BLaER1 treated with 17β-estradiol and CSF1 and Interleukin-3, amounts not matched to agents 10 nM and 100 nM (cell line): Measurements from ENCODE around the gene GRIK1.

ENCODE experiments used
- H3K27ac ChIP-seq, 11 experiments: shearing (Covaris generic); formaldehyde crosslinking; 2 replicates each; pipeline ENCODE4 v1.8.1; 2022
- H3K27me3 ChIP-seq, 11 experiments: shearing (Covaris generic); formaldehyde crosslinking; 2 replicates each; pipeline ENCODE4 v1.8.1; 2022
- H3K36me3 ChIP-seq, 11 experiments: shearing (Covaris generic); formaldehyde crosslinking; 2 replicates each; pipeline ENCODE4 v1.8.1; 2022
- H3K4me1 ChIP-seq, 10 experiments: shearing (Covaris generic); formaldehyde crosslinking; 2 replicates each; pipeline ENCODE4 v1.8.1; 2022
- H3K4me2 ChIP-seq, 11 experiments: shearing (Covaris generic); formaldehyde crosslinking; 2 replicates each; pipeline ENCODE4 v1.8.1; 2022
- H3K4me3 ChIP-seq, 10 experiments: shearing (Covaris generic); formaldehyde crosslinking; 2 replicates each; pipeline ENCODE4 v1.8.1; 2022
- H3K9ac ChIP-seq, 11 experiments: shearing (Covaris generic); formaldehyde crosslinking; 2 replicates each; pipeline ENCODE4 v1.8.1; 2022
- H3K9me3 ChIP-seq, 11 experiments: shearing (Covaris generic); formaldehyde crosslinking; replicated peaks in 1 of 11; 2 replicates each; pipeline ENCODE4 v1.8.1; 2022
- H4K20me1 ChIP-seq, 11 experiments: shearing (Covaris generic); formaldehyde crosslinking; 2 replicates each; pipeline ENCODE4 v1.8.1; 2022
- Cebpa-rat ChIP-seq, 11 experiments: shearing (Covaris generic); IDR thresholded peaks; 2 replicates each; pipeline ENCODE4 v1.8.1; 2022

The GRIK1 gene

DNA sequence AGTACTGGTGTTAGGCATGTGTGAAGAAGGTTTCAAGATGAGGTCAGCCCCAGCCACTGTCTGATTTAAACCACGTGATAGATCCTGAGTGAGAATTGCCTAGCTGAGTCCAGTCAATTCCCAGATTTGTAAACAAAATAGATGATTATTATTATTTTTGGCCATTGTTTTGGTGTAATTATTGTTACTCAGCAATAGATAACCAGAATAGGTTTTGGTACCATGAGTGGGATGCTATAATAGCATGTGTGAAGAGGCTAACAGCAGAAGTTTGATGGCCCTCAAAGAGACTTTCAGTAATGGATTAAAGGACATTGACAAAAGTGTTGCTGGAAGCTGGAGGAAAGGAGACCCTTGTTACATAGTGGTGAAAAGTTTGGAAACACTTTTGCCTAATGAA is 426.3 kb downstream of the GRIK1 start:
- peaks cover 21 to 38% (median 32%) of the 10 kb centered on the region in 11 experiments for H3K9me3 ChIP-seq
- H3K4me3 ChIP-seq: no peak overlapping the region
- H3K4me1 ChIP-seq: no peaks in the 10 kb centered on the region
- H3K4me2 ChIP-seq: no peak overlapping the region
- no peaks in the 10 kb centered on the region for H3K27me3 ChIP-seq
- no peaks in the 10 kb centered on the region for H4K20me1 ChIP-seq
- no peak for TF ChIP-seq Cebpa-rat (IDR thresholded peaks at IDR 0.05)
- H3K36me3 ChIP-seq: peaks cover 0 to 76% (median 0%) of the 10 kb centered on the region in 11 experiments; a peak in 10 of 22 replicates
- no peak overlapping the region for H3K9ac ChIP-seq
- H3K27ac ChIP-seq: no peak overlapping the region

DNA sequence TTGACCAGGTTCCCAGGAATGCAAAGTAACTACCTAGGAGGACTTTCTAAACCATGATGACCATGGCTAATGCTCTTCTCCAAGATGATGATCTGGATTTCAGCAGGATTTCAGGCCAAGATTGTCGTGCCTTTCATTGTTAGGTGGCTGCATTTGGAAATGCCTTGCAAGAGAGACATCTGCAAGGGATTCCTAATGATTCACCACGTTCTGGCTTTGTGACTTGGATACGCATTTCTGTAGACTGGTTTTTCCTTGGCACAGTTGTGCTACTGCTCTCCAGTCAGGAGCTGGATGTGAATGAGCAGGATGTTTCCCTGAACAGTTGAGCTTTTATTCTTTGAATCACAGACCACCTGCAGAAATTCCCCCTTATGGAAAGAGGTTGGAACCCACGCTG is 428.7 kb downstream of the GRIK1 start:
- Histone ChIP-seq H3K4me3 (no peak overlapping the region), H3K36me3 (peaks cover 0 to 69% (median 0%) of the 10 kb centered on the region in 11 experiments; a peak in 10 of 22 replicates), H3K27ac (no peak overlapping the region), H3K4me2 (no peak overlapping the region), H4K20me1 (no peaks in the 10 kb centered on the region), H3K9ac (no peak overlapping the region), H3K27me3 (no peaks in the 10 kb centered on the region), H3K4me1 (no peaks in the 10 kb centered on the region), H3K9me3 (peaks cover 21 to 36% (median 29%) of the 10 kb centered on the region in 11 experiments)
- no peak for TF ChIP-seq Cebpa-rat (IDR thresholded peaks at IDR 0.05)

DNA sequence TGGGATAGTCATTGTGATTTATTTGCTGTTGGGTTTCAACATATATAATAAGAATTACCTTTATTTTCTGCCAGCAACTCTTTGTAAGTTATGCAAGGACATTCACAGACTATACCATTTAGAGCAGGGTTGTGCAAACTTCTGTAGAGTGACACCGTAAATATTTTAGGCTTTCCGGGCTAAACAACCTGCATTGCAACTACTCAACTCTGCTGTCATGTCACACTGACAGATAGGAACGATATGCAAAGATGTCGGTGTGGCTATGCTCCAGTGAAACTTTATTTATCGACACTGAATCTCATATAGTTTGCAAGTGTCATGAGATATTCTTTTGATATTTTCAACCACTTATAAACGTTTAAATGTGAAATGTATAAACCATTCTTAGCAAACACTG is 430.7 kb downstream of the GRIK1 start:
- Histone ChIP-seq H3K36me3 (peaks cover 0 to 69% (median 8%) of the 10 kb centered on the region in 11 experiments; a peak in 9 of 22 replicates), H4K20me1 (no peaks in the 10 kb centered on the region), H3K4me1 (no peaks in the 10 kb centered on the region), H3K9ac (no peak overlapping the region), H3K4me2 (no peak overlapping the region), H3K27me3 (no peaks in the 10 kb centered on the region), H3K27ac (no peak overlapping the region), H3K4me3 (no peak overlapping the region), H3K9me3 (peaks cover 9 to 22% (median 16%) of the 10 kb centered on the region in 11 experiments; a peak in 21 of 22 replicates)
- TF ChIP-seq Cebpa-rat (IDR thresholded peaks at IDR 0.05): no peak

DNA sequence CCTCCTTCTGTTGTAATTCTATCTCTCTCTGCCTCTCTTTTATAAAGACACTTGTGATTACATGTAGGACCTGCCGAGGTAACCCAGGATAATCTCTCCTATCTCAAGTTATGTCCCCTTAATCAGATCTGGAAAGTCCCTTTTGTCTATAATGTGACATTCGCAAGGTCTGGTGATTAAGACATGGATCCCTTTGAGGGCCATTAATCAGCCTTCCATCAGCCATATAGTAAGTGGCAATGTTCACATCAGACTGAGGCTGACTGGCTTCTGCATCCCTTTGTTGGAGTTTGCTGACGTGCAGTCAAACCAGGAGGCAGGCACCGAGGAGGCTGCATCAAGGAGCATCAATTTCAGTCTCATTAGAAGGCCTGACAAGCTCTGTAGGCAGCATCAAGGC is 431.5 kb downstream of the GRIK1 start:
- Histone ChIP-seq H3K4me1 (no peaks in the 10 kb centered on the region), H3K27me3 (no peaks in the 10 kb centered on the region), H3K9me3 (peaks cover 1 to 14% (median 7%) of the 10 kb centered on the region in 11 experiments; a peak in 17 of 22 replicates), H3K4me3 (no peak overlapping the region), H3K4me2 (no peak overlapping the region), H3K27ac (no peak overlapping the region), H3K36me3 (peaks cover 0 to 69% (median 8%) of the 10 kb centered on the region in 11 experiments; a peak in 7 of 22 replicates), H3K9ac (no peak overlapping the region), H4K20me1 (no peaks in the 10 kb centered on the region)
- TF ChIP-seq Cebpa-rat (IDR thresholded peaks at IDR 0.05): no peak

DNA sequence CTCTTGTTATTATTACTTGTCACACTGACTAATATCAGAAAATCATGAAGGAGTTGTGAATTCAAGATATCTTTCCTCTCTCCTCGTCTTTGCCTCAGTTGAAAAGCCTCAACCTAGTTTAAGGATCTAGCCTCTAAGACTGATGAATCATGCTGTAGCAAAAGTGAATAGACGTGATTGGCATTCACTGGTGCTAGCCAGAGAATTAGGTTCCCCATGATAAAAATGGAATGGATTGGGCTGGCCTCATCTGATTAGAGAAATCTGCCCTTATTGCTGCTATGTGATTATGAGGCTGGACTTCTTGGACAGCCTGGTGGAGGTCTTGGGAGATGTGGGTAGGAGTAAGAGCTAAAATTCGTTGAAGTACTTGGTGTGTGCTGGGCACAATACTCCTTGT is 432.8 kb downstream of the GRIK1 start:
- Histone ChIP-seq H3K4me1 (no peaks in the 10 kb centered on the region), H4K20me1 (no peaks in the 10 kb centered on the region), H3K27ac (no peak overlapping the region), H3K4me2 (no peak overlapping the region), H3K4me3 (no peak overlapping the region), H3K27me3 (no peaks in the 10 kb centered on the region), H3K36me3 (peaks cover 0 to 68% (median 8%) of the 10 kb centered on the region in 11 experiments; a peak in 6 of 22 replicates), H3K9me3 (peaks cover 0 to under 1% (median 0%) of the 10 kb centered on the region in 11 experiments; a peak in 1 of 22 replicates), H3K9ac (no peak overlapping the region)
- TF ChIP-seq Cebpa-rat (IDR thresholded peaks at IDR 0.05): no peak

DNA sequence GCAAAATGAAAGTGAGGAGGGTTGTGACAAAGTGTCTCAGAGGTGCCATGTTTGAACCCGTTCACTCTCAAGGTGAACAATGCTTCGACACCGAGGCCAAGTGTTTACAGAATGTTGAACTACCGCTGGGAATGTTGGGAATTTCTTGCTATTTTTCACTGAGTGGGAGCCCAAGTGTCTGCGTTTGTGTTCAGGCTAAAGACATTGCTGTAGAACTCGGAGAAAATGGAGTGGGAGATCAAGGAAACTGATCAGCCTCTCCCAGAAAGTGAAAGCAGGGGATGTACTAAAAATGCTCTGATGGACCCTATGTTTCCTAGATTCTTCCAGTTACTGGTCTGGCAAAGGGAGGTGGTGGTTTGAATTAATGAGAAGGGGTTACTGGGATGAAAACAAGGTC is 433.6 kb downstream of the GRIK1 start:
- Histone ChIP-seq H3K4me1 (no peaks in the 10 kb centered on the region), H3K27me3 (no peaks in the 10 kb centered on the region), H3K36me3 (peaks cover 0 to 72% (median 8%) of the 10 kb centered on the region in 11 experiments; a peak in 6 of 22 replicates), H3K4me2 (no peak overlapping the region), H3K9ac (no peak overlapping the region), H4K20me1 (no peaks in the 10 kb centered on the region), H3K27ac (no peak overlapping the region), H3K9me3 (no peaks in the 10 kb centered on the region), H3K4me3 (no peak overlapping the region)
- no peak for TF ChIP-seq Cebpa-rat (IDR thresholded peaks at IDR 0.05)

DNA sequence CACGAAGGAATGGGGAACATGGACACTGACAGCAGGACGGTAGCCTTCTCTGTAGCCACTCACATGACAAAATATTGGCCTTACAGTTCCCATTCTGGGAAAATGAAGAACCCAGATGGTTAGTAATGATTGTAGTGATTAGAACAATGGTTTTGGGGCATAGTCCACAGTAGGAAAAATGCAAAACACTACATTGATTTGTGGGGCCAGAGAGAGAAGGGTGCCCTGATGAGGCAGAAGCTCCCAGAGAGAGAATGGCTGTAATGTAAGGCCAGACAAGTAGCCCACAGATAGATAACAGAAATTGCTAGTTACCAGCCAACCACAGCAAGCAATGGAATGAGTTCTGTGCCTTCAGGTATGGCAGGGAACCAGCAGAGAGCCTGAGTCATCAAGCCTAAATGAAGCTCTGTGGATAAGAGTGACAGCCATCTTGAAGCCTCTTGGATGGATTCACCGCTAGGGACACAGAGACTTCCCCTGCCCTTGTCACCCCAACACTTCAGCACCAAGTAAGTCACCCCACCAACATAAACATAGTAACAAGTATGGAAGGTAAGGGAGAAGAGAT is 435.0 kb downstream of the GRIK1 start:
- peaks cover 0 to 69% (median 9%) of the 10 kb centered on the region in 11 experiments; a peak in 7 of 22 replicates for H3K36me3 ChIP-seq
- no peak overlapping the region for H3K4me3 ChIP-seq
- no peak for TF ChIP-seq Cebpa-rat (IDR thresholded peaks at IDR 0.05)
- H3K9ac ChIP-seq: no peak overlapping the region
- peaks cover 0 to 4% (median 0%) of the 10 kb centered on the region in 11 experiments; a peak in 6 of 22 replicates for H3K9me3 ChIP-seq
- H3K4me2 ChIP-seq: no peak overlapping the region
- H4K20me1 ChIP-seq: no peaks in the 10 kb centered on the region
- H3K27me3 ChIP-seq: no peaks in the 10 kb centered on the region
- H3K4me1 ChIP-seq: no peaks in the 10 kb centered on the region
- H3K27ac ChIP-seq: no peak overlapping the region

DNA sequence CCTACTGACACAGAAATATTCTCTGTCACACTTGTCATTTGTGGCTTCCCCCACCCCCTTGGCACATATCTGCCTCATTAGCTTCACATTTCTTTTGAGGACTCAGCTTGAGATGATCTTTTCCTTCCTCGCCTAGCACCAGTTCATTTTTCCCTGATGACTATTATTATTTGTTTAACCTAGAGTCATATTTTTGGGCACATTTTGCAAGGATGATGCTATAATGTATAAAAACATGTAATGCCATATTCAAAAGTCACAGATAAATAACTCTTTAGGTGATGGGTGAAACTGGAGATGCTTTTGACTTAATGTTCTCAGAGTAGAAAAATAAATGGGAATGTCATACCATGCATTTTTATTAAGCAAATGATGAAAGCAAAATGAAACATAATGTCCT is 438.3 kb downstream of the GRIK1 start:
- Histone ChIP-seq H3K27ac (no peak overlapping the region), H3K36me3 (peaks cover 0 to 93% (median 9%) of the 10 kb centered on the region in 11 experiments; a peak in 9 of 22 replicates), H3K9ac (no peak overlapping the region), H3K9me3 (peaks cover 15 to 31% (median 19%) of the 10 kb centered on the region in 11 experiments; a peak in 20 of 22 replicates), H3K27me3 (no peaks in the 10 kb centered on the region), H3K4me1 (no peaks in the 10 kb centered on the region), H3K4me3 (no peak overlapping the region), H3K4me2 (no peak overlapping the region), H4K20me1 (no peaks in the 10 kb centered on the region)
- no peak for TF ChIP-seq Cebpa-rat (IDR thresholded peaks at IDR 0.05)

DNA sequence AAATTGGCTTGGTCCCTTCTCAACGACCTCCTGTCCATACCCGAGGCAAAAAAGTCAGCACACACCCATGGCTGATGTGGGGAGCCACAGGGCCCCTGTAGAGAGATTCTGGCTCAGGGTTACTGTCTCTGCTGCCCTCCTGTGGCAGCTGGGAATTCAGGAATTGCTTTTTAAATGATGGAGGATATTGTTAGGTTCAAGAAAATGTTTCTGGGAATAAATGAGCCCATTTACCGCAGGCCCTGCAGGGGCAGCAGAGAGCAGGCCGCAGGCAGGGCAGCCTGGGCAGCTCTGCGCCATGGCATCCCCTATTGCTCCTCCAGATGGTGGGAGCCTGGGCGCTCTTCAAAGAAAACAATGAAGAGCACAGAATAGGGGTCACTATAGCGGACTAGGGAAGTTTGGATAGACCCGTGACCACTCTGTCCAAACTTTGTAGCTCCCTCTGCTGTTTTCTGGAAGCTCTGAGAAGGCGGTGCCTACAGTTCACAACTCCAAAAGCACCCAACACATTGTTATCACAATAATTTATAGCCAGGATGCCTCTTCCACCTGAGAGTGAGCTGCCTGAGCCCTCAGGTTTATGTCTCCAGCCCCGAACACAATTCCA is 440.0 kb downstream of the GRIK1 start:
- Histone ChIP-seq H3K27ac (no peak overlapping the region), H3K27me3 (no peaks in the 10 kb centered on the region), H3K4me3 (no peak overlapping the region), H4K20me1 (no peaks in the 10 kb centered on the region), H3K4me2 (no peak overlapping the region), H3K9me3 (peaks cover 15 to 31% (median 19%) of the 10 kb centered on the region in 11 experiments; a peak in 20 of 22 replicates), H3K4me1 (no peaks in the 10 kb centered on the region), H3K9ac (no peak overlapping the region), H3K36me3 (peaks cover 0 to 94% (median 8%) of the 10 kb centered on the region in 11 experiments; a peak in 9 of 22 replicates)
- no peak for TF ChIP-seq Cebpa-rat (IDR thresholded peaks at IDR 0.05)
